ENCODE data around the gene ANGPTL4.

GRCh38 chr19:8399681-8400188, 35.8 kb downstream of the ANGPTL4 start:
- TF ChIP-seq, protein P1, sequence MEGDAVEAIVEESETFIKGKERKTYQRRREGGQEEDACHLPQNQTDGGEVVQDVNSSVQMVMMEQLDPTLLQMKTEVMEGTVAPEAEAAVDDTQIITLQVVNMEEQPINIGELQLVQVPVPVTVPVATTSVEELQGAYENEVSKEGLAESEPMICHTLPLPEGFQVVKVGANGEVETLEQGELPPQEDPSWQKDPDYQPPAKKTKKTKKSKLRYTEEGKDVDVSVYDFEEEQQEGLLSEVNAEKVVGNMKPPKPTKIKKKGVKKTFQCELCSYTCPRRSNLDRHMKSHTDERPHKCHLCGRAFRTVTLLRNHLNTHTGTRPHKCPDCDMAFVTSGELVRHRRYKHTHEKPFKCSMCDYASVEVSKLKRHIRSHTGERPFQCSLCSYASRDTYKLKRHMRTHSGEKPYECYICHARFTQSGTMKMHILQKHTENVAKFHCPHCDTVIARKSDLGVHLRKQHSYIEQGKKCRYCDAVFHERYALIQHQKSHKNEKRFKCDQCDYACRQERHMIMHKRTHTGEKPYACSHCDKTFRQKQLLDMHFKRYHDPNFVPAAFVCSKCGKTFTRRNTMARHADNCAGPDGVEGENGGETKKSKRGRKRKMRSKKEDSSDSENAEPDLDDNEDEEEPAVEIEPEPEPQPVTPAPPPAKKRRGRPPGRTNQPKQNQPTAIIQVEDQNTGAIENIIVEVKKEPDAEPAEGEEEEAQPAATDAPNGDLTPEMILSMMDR (IDR thresholded peaks at IDR 0.05) = no peak
- TF ChIP-seq POLR2A (IDR thresholded peaks at IDR 0.05) (no peak), POLR2AphosphoS5 (IDR thresholded peaks at IDR 0.05) (no peak), EP300 (IDR thresholded peaks at IDR 0.05) (no peak)

All from gastroesophageal sphincter (tissue), 3 donors.